Liver (tissue), 9 donors: ENCODE data around the gene RARRES1. TPM values are rescaled to one million over a fixed set of nuclear protein-coding genes. Genes with fewer than 3 reads are reported as not detected.

ENCODE experiments used
- DNase-seq: peaks from one replicate; pipeline ENCODE4 v3.0.0-alpha.2; 2017; ENCODE audit warnings: low spot score
- H3K27ac ChIP-seq, 2 donors: one replicate each; pipeline ENCODE4 v1.7.0; 2013; ENCODE audit warnings: inconsistent platforms in 2 of 2, low read length in 2 of 2, control low read depth in 1 of 2, low read depth in 1 of 2, mild to moderate bottlenecking in 1 of 2
- H3K27me3 ChIP-seq, 4 donors: one replicate each; pipeline versions ENCODE4 v1.6.1 to v1.7.0; 2013; ENCODE audit warnings: low read length in 3 of 4, inconsistent platforms in 1 of 4, mild to moderate bottlenecking in 1 of 4, moderate library complexity in 1 of 4; ENCODE audit not compliant: control insufficient read depth in 4 of 4, insufficient read depth in 4 of 4
- H3K36me3 ChIP-seq, 4 donors: one replicate each; pipeline versions ENCODE4 v1.6.1 to v1.7.0; 2013; ENCODE audit warnings: low read length in 3 of 4, mild to moderate bottlenecking in 3 of 4, low read depth in 1 of 4, moderate library complexity in 1 of 4; ENCODE audit not compliant: control insufficient read depth in 4 of 4, insufficient read depth in 3 of 4
- H3K4me1 ChIP-seq, 4 donors: one replicate each; pipeline versions ENCODE4 v1.6.1 to v1.7.0; 2013; ENCODE audit warnings: low read length in 3 of 4, mild to moderate bottlenecking in 3 of 4, moderate library complexity in 1 of 4; ENCODE audit not compliant: control insufficient read depth in 4 of 4, insufficient read depth in 4 of 4
- H3K4me3 ChIP-seq, 3 donors: one replicate each; pipeline versions ENCODE4 v1.6.1 to v1.7.0; 2013; ENCODE audit warnings: low read length in 3 of 3, control low read depth in 1 of 3, low read depth in 1 of 3, mild to moderate bottlenecking in 1 of 3
- H3K9ac ChIP-seq, 2 donors: one replicate each; pipeline ENCODE4 v1.7.0; 2013; ENCODE audit warnings: low read length in 2 of 2, mild to moderate bottlenecking in 2 of 2, moderate library complexity in 2 of 2, control low read depth in 1 of 2, low read depth in 1 of 2
- H3K9me3 ChIP-seq, 4 donors: one replicate each; pipeline versions ENCODE4 v1.6.1 to v1.7.0; 2013; ENCODE audit warnings: low read length in 3 of 4; ENCODE audit not compliant: control insufficient read depth in 4 of 4
- ATF3 ChIP-seq: IDR thresholded peaks from 2 replicates; pipeline ENCODE4 v1.6.1; 2016; ENCODE audit warnings: antibody characterized with exemption
- CTCF ChIP-seq: fragments of 150-350 bp; IDR thresholded peaks from 2 replicates; pipeline ENCODE4 v1.5.1; 2017; ENCODE audit warnings: improper control_type of control experiment, low read depth, low read length; ENCODE audit not compliant: missing input control
- EGR1 ChIP-seq, 2 donors: IDR thresholded peaks; 2 replicates each; pipeline ENCODE4 v1.6.1; 2016 to 2018; ENCODE audit warnings: antibody characterized with exemption in 2 of 2, low read depth in 2 of 2
- FOXA1 ChIP-seq: IDR thresholded peaks from 2 replicates; pipeline ENCODE4 v1.6.1; 2016; ENCODE audit warnings: antibody characterized with exemption
- FOXA2 ChIP-seq: IDR thresholded peaks from 2 replicates; pipeline ENCODE4 v1.6.1; 2016; ENCODE audit warnings: antibody characterized with exemption
- HNF4A ChIP-seq, 2 donors: conservative IDR thresholded peaks; 2 replicates each; pipeline ENCODE4 v1.6.1; 2016; ENCODE audit warnings: antibody characterized with exemption in 2 of 2, mild to moderate bottlenecking in 2 of 2
- HNF4G ChIP-seq: IDR thresholded peaks from 2 replicates; pipeline ENCODE4 v1.6.1; 2016; ENCODE audit warnings: antibody characterized with exemption
- JUND ChIP-seq, 2 donors: IDR thresholded peaks; 2 replicates each; pipeline ENCODE4 v1.6.1; 2016; ENCODE audit warnings: antibody characterized with exemption in 2 of 2
- MAX ChIP-seq: IDR thresholded peaks from 2 replicates; pipeline ENCODE4 v1.6.1; 2016; ENCODE audit warnings: antibody characterized with exemption
- NR2F2 ChIP-seq: IDR thresholded peaks from 2 replicates; pipeline ENCODE4 v1.6.1; 2016; ENCODE audit warnings: antibody characterized with exemption
- RAD21 ChIP-seq, 2 donors: IDR thresholded peaks; 2 replicates each; pipeline ENCODE4 v1.6.1; 2016; ENCODE audit warnings: antibody characterized with exemption in 2 of 2, mild to moderate bottlenecking in 2 of 2
- REST ChIP-seq: IDR thresholded peaks from 2 replicates; pipeline ENCODE4 v1.6.1; 2016; ENCODE audit warnings: antibody characterized with exemption, mild to moderate bottlenecking
- RXRA ChIP-seq, 2 donors: IDR thresholded peaks; 2 replicates each; pipeline ENCODE4 v1.6.1; 2017 to 2018; ENCODE audit warnings: antibody characterized with exemption in 2 of 2, mild to moderate bottlenecking in 1 of 2
- SP1 ChIP-seq: IDR thresholded peaks from 2 replicates; pipeline ENCODE4 v1.6.1; 2018; ENCODE audit warnings: antibody characterized with exemption, mild to moderate bottlenecking
- TAF1 ChIP-seq: conservative IDR thresholded peaks from 2 replicates; pipeline ENCODE4 v1.6.1; 2016; ENCODE audit warnings: antibody characterized with exemption, mild to moderate bottlenecking
- YY1 ChIP-seq: IDR thresholded peaks from 2 replicates; pipeline ENCODE4 v1.6.1; 2016; ENCODE audit warnings: antibody characterized with exemption, mild to moderate bottlenecking
- ZBTB33 ChIP-seq: IDR thresholded peaks from 2 replicates; pipeline ENCODE4 v1.6.1; 2016; ENCODE audit warnings: antibody characterized with exemption
- WGBS: extraction: QIAGEN DNeasy Blood & Tissue Kit; methylation state at CpG from one replicate; pipeline ENCODE4 v1.1.7; 2013; 5-methylcytosine and 5-hydroxymethylcytosine counted together
- polyA plus RNA-seq, 2 donors: library from polyadenylated mRNA; stranded (reverse) in 1 of 2; unstranded in 1 of 2; fragments of 200-250 nt in 1 of 2; fragments of >200 nt in 1 of 2; fragmentation: Nextera tagmentation in 1 of 2; extraction: Ambion mirVana in 1 of 2; gene quantifications; one replicate each; pipeline versions ENCODE4 v1.2.1 to v1.2.3, GENCODE V29; 2013 to 2015
- total RNA-seq, 2 donors: library from RNA; depleted of rRNA; stranded (reverse); fragments of >200 nt; gene quantifications; one replicate each; pipeline ENCODE4 v1.2.3, GENCODE V29; 2014
- donor health status: healthy.
- donor health status: healthy.
- donor health status: healthy.
- donor health status: healthy.
- donor health status: healthy.

The RARRES1 gene
- total and polyA plus RNA-seq, 4 donors = 0.92 to 6.9 (median 2.4) TPM

- Histone ChIP-seq H3K9ac (no peak overlapping the region), H3K27ac (no peak overlapping the region), H3K36me3 (no peaks in the 10 kb centered on the region), H3K27me3 (no peaks in the 10 kb centered on the region), H3K9me3 (no peaks in the 10 kb centered on the region), H3K4me3 (no peak overlapping the region), H3K4me1 (peaks cover 0 to 4% (median 0%) of the 10 kb centered on the region in 4 donors)
- no peak for DNase-seq
- 77% methylated on average over 3 of the region's 3 CpGs for WGBS
- TF ChIP-seq FOXA1 = no peak
Measured at GRCh38 chr3:158771982-158772381, 39.7 kb upstream of the RARRES1 start.

GRCh38 chr3:158771577-158771976 is 39.3 kb upstream of the RARRES1 start:
- WGBS = 94% methylated on average over 1 of the region's 1 CpG
- no peak overlapping the region for H3K27ac ChIP-seq

GRCh38 chr3:158770741-158771350 is 38.6 kb upstream of the RARRES1 start:
- WGBS = 95% methylated on average over 4 of the region's 4 CpGs
- Histone ChIP-seq H3K27me3 (no peaks in the 10 kb centered on the region), H3K9ac (no peak overlapping the region), H3K4me3 (no peak overlapping the region), H3K4me1 (peaks cover 0 to 4% (median 0%) of the 10 kb centered on the region in 4 donors), H3K27ac (no peak overlapping the region), H3K9me3 (no peaks in the 10 kb centered on the region), H3K36me3 (no peaks in the 10 kb centered on the region)
- TF ChIP-seq HNF4A (conservative IDR thresholded peaks at IDR 0.05) = no peak
- no peak for TF ChIP-seq CTCF
- no peak for TF ChIP-seq FOXA1
- TF ChIP-seq JUND (IDR thresholded peaks at IDR 0.05) = no peak
- no peak for TF ChIP-seq SP1
- no peak for TF ChIP-seq REST
- no peak for TF ChIP-seq FOXA2
- TF ChIP-seq RAD21 (IDR thresholded peaks at IDR 0.05) = no peak
- TF ChIP-seq MAX = no peak
- TF ChIP-seq YY1 = no peak
- TF ChIP-seq EGR1 (IDR thresholded peaks at IDR 0.05; ENCODE audit: low read depth in 2 of 2) = no peak
- TF ChIP-seq NR2F2 = no peak
- TF ChIP-seq ATF3 = no peak
- no peak for TF ChIP-seq ZBTB33
- no peak for TF ChIP-seq RXRA (IDR thresholded peaks at IDR 0.05)
- DNase-seq = no peak

More at GRCh38 chr3:158771577-158771976, 39.3 kb upstream of the RARRES1 start:
- H3K9ac ChIP-seq = no peak overlapping the region
- H3K27me3 ChIP-seq = no peaks in the 10 kb centered on the region
- no peak for TF ChIP-seq ATF3
- no peak for TF ChIP-seq TAF1
- TF ChIP-seq HNF4G = no peak
- no peak for TF ChIP-seq YY1
- no peak for TF ChIP-seq FOXA2
- no peak for TF ChIP-seq SP1
- TF ChIP-seq RXRA (IDR thresholded peaks at IDR 0.05) = no peak
- no peak for DNase-seq
- no peak overlapping the region for H3K4me3 ChIP-seq
- H3K4me1 ChIP-seq = peaks cover 0 to 4% (median 0%) of the 10 kb centered on the region in 4 donors
- H3K36me3 ChIP-seq = no peaks in the 10 kb centered on the region
- no peaks in the 10 kb centered on the region for H3K9me3 ChIP-seq
